ENCODE data around the gene NIT1.

The NIT1 gene

DNA sequence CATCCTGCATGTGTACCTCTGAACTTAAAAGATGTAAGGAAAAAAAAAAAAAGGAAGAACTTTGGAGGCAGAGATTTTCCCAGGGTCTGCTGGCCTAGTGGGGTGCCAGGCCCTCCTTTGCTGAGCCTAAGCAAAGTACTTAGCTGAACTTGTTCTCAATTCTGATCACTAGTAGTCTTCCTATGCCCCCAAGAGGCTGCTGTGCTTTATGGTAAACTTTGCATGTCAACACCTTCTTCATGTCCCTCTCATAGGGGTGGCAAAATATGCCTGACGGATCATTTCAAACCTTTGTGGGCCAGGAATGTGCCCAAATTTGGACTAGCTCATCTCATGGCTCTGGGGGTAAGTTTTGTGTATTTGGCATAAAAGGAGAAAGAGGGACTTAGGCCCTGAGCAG lies 40.0 kb downstream of the NIT1 start:
- no peak for DNase-seq (ENCODE audit: low spot score)

- no peak for DNase-seq (ENCODE audit: low spot score)
These were observed 40.6 kb downstream of the NIT1 start for GRCh38 chr1:161158316-161159010.

DNA sequence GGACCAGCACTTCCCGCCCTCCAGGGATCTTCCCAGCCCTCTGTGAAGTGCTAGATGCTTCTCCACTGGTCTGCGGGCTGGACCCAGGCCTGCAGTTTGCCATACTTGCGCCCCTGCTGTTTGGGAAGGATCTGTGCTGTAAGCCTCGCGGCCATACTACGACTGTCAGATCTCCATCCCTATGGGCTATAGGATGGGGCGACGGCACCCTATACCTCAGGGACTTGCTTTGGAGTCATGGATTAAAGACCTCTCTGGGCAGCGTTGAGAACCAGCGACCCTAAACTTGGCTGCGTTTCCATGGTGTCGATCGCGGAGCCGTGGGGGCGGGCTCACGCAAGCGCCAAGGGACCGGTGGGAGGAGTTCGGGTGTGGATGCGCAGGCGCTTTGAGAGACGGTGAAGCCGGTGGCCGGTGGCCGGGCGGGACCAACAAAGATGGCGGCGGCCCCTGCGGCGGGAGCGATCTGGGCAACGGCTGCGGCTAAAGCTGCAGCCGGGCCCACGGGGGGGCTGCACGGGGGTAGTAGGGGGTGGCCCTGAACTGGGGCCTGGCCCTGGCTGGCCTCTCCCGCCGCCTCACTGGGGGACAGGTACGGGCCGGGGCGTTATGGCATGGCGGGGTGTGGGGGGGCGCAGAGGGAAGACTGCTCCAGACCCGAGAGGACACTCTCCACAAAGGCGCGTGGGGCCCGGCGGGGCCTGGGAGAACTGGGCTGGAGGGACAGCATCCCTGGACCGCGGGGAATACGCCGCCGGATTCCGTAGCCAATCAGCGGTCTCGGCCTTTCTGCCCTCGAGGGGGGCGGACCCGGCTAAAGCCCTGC lies 41.4 kb downstream of the NIT1 start, which contains the start of gene USP21:
Gene USP21, plus strand, starts transcription at position 414 of the 826 bp plus-strand sequence. CDS start 1,141 bp downstream, outside the sequence.
- DNase-seq (ENCODE audit: low spot score) = peak; percentile 92

GRCh38 chr1:161159913-161160243 lies 42.0 kb downstream of the NIT1 start:
- DNase-seq (ENCODE audit: low spot score) = no peak

GRCh38 chr1:161160671-161161145 lies 42.8 kb downstream of the NIT1 start:
- no peak for DNase-seq (ENCODE audit: low spot score)

DNA sequence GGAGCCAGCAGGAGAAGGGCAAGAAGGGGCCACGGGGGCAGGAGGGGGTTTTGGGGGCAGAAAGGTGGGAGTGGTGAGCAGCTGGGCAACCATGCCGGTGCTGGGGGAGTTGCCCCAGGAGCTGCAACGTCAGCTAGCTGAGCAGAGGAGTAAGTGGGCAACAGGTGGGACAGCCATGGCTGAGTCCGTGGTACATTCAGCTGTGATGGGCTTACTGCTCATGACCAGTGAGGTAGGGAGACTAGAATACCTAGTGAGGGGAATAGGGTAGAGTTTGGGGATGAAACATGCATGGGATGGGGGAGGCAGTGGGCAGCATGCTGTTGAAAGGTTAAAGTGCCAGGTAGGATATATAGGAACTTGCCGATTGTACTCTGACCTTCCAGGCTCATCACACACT lies 43.7 kb downstream of the NIT1 start:
- DNase-seq (ENCODE audit: low spot score) = no peak

DNA sequence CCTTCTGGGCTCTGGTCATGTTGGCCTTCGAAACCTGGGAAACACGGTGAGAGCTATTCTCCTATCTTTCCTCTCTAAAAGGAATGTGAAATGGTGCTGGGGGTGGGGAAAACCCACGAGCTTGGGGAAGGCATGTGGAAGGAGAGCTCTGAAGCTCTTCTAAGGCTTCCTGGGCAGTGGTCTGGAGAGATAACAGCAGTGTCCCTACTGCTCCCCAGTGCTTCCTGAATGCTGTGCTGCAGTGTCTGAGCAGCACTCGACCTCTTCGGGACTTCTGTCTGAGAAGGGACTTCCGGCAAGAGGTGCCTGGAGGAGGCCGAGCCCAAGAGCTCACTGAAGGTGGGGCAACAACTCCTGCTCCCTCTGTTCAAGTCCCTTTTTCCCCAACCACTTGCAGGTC lies 44.1 kb downstream of the NIT1 start:
- DNase-seq (ENCODE audit: low spot score) = no peak

DNA sequence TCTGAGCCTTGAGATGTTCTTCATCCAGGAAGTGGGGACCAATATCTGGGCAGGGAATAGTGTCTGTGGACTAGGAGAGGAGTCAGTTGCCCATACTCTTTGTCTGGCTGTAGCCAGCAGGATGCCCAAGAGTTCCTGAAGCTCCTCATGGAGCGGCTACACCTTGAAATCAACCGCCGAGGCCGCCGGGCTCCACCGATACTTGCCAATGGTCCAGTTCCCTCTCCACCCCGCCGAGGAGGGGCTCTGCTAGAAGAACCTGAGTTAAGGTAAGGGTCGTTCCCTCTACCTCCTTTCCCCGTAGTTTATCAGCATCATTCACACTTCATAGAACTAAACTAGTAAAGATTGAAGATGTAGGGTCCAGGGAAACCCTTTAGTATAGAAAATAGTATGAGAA lies 44.9 kb downstream of the NIT1 start:
- DNase-seq (ENCODE audit: low spot score) = no peak

DNA sequence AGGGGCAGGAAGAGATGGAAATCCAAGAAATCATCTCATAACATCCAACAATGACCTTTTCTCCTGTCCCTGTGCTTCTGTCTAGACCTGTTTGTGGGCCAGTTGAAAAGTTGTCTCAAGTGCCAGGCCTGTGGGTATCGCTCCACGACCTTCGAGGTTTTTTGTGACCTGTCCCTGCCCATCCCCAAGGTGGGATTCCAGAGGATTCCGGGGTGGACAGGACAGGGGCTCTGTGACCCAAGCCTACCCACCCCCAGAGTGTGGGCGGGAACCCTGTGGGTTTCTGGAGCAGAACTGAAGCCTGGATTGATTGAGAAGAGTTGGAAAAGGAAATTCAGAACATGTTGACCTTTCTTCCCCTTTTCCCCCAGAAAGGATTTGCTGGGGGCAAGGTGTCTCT lies 45.9 kb downstream of the NIT1 start:
- no peak for DNase-seq (ENCODE audit: low spot score)

DNA sequence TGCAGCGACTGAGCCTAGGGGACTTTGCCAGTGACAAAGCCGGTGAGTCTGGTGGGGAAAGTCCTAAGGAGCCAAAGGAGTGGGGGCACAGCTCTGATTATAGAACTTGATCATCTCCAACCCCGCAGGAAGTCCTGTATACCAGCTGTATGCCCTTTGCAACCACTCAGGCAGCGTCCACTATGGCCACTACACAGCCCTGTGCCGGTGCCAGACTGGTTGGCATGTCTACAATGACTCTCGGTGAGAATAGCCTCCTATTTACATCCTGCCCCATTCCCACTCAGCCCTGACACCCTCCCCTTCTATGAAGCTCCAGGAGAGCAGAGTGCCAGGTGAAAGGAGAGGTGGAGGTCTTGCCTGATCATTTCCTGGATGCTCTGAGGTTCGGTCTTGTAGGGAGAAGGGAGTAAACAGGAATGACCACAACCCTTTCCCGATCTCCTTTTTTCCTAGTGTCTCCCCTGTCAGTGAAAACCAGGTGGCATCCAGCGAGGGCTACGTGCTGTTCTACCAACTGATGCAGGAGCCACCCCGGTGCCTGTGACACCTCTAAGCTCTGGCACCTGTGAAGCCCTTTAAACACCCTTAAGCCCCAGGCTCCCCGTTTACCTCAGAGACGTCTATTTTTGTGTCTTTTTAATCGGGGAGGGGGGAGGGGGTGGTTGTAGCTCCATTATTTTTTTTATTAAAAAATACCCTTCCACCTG lies 47.2 kb downstream of the NIT1 start:
- no peak for DNase-seq (ENCODE audit: low spot score)

GRCh38 chr1:161165742-161166668 lies 48.1 kb downstream of the NIT1 start, which contains the start of gene PPOX:
Gene PPOX (plus strand): TSS chr1:161166426. CDS start chr1:161166848, 422 bp downstream.
- DNase-seq (ENCODE audit: low spot score) = peak; percentile 98

- no peak for DNase-seq (ENCODE audit: low spot score)
These were observed 49.0 kb downstream of the NIT1 start for GRCh38 chr1:161166669-161167548.

DNA sequence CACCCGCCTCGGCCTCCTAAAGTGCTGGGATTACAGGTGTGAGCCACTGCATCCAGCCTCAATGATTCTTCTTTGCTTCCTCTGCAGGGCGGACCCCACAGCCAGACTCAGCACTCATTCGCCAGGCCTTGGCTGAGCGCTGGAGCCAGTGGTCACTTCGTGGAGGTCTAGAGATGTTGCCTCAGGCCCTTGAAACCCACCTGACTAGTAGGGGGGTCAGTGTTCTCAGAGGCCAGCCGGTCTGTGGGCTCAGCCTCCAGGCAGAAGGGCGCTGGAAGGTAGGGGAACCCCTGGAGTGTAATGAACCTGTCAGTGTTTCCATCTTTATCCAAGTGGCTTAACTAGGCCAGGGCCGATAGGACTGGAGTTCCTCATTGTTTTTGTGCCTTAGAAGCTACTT lies 51.0 kb downstream of the NIT1 start:
- no peak for DNase-seq (ENCODE audit: low spot score)
